HG02973 (cell line): ENCODE data around the gene LHCGR.

Source experiments
- ATAC-seq: cut with Tn5 transposase; IDR thresholded peaks from one replicate; pipeline ENCODE4 v1.9.1; 2021; ENCODE audit warnings: moderate library complexity; ENCODE audit not compliant: unreplicated experiment

The LHCGR gene

DNA sequence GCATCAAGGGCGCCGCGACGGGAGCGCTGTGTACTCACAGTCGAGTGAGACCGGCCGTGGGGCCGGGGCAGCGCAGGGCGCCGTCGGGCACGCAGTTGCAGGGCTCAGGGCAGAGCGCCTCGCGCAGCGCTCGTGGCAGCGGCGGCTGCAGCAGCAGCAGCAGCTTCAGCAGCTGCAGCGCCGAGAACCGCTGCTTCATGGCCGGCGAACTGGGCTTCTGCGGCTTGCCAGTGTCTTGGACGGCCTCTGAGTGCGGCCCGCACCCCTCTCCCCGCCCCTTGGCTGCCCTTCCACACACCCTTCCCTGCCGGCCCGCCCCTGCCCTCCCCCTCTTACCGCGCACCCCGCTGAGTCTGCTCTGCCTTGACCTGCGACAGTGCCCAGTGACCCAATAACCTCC, at the start of gene LHCGR:
Gene LHCGR, minus strand, starts transcription at position 252 of the 400 bp plus-strand sequence. Its CDS starts 53 bp downstream, at position 199.
- no peak for ATAC-seq

DNA sequence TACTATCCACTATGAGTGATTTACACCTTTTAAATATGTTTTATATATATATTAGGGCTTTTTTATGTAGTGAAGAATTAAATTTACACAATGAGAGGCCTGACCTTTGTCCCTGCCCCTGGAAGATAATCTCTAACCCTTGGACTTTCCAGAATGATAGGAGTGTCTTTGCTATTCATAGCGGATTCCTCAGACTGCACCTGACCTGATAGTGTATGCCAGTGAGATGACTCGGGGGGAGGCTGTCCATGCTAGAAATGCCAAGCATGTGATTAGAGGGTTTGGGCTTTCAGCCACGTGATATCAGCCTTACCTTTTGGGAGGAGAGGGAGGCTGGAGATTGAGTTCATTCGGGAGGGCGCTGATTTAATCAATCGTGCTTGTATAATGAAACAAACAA, 44.1 kb upstream of the LHCGR start:
- no peak for ATAC-seq

DNA sequence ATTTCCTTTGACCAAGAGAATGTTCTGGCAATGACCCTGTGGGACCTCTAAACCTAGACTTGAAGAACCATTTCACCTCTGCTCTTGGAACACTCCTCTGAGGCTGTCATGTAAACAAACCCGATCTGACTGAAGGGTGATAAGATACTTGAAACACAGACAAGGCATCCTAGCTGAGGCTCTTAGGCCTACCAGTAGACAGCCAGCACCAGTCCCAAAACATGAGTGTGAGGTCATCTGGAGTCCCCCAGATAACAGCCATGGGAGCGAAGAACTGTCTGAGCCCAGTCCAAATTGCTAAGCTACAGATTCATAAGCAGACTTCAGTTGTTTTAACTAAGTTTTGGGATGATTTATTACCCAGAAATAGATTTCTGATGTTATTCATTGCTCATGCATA, 39.5 kb upstream of the LHCGR start:
- ATAC-seq: no peak

DNA sequence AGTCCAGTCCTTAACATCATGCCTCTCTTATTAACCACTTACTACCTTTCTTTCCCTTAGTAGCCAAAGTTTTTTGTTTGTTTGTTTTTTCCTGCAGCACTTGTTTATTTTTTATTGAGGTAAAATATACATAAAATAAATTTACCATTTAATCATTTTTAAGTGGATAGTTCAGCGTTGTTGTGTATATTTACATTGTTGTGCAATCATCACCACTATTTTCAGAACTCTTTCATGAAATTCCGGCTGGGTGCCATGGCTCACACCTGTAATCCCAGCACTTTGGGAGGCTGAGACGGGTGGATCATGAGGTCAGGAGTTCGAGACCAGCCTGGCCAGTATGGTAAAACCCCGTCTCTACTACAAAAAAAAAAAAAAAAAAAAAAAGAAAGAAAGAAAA, 38.1 kb upstream of the LHCGR start:
- ATAC-seq: no peak

DNA sequence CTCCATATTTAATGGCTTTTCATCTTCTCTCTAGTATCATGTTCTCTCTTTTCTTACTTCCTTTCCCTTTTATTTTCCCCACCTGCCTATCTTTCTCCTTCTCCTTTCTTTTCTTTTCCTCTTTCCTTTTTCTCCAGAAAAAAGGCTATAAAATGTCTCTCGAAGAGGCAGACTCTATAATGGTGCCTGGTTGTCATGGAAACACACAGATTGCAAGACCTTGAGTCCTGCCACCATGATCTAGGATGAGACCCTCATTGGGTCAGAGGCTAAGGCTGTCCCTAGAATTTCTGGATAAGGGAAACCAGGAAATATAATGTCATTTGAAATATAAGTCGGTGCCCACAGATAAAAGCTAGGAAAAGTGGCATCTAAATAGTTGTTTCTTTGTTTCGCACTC, 36.5 kb upstream of the LHCGR start:
- ATAC-seq: no peak

DNA sequence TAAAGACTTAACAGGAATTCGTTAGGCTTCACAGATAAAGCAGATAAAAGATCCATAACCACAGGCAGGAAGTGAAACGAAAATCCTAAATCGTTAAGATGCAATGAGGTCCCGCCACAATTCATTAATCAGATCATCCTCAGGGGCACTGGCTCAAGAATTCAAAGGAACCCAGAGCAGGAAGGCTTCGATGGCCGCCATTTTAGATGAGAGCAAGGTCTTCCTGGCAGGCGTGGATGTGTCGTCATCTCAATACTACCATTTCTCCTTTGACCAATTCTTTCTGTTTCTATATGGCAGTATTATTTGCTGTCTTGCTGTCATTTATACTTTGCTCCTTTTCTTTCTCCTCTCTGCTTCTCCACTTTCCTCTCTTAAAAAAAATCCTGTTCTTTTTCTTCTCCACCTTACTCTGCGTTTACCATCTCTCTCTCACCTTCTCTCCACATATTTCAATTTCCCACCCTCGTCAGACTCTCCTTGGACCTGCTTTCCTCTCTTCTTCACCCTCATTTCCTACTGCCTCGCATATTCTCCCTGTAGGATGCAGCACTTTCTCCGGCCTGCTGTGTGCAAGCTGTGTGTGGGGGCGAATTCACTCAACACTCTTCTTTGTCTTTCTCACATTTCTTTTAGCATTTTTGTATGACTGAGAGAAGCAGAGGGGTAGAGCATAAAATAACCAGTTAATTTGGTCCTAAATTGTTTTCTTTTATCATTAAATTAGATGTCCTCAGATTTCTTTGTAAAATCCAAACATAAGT, 35.1 kb upstream of the LHCGR start:
- ATAC-seq: no peak

DNA sequence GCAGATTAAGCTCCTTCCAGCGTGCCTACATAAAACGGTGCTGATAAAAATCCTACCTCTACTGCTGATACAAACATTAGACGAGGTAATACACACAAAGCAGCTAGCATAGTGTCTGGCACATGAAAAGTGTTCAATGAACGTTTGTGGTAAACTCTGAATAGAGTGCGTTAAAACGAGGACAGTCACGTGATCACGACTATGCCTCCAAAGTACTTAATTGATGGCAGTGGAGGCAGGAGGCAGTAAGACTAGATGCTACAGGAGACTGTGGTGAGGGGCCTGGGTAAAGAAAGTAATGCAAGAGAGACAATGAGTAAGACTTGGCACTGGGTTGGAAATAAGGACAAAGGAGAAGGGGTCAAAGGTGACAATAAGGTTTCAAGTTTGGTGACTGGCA, 32.1 kb upstream of the LHCGR start:
- no peak for ATAC-seq

DNA sequence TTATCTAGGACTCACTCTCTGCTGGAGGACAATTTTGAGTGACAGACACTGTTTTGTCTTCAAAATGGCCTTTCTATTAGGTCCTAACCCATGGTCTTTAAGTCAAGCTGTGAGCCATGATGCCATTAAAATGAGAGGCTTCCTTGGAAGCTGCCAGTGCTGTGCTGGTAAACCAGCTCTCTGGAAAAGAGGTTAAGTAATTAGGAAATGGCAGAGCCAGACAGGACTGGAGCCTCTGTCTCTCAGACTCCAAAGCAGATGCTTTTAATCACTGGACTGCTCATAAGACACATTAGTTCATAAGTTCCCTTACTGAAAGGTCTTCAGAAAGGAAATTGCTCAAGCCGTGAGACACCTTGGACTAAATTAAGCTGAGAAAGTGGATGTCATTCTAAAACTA, 25.8 kb upstream of the LHCGR start:
- ATAC-seq: no peak

DNA sequence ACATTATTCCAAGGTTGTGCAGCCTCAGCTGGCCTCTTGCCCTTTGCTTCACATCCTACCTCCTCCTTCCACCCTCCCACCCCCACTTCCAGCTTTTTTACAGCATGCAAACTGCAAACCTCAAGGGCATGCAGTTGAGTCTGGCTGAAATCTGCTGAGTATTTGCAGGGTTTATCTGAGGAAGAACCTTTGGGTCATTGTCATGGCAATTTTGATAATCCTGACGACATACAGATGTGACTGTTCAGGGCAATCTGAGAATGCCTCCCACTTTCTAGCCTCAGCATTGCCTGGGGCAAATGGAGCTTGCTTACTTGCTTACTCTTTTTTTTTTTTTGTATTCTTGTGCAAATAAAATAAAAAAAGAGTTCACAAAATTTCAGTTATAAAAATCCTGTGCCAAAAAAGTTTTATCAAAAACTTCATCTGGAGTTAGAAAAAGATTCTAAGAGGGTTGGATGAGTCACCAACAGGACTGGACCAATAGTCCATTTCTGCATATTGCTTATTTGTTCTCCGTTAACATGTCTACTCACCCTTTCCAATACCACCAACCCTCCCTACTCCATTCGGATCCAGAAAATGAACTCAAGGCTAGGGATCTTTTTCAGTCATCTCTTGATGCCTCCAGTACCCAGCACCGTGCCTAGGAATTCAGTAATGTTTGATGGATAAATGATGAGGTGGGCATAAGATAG, 23.6 kb upstream of the LHCGR start:
- no peak for ATAC-seq

DNA sequence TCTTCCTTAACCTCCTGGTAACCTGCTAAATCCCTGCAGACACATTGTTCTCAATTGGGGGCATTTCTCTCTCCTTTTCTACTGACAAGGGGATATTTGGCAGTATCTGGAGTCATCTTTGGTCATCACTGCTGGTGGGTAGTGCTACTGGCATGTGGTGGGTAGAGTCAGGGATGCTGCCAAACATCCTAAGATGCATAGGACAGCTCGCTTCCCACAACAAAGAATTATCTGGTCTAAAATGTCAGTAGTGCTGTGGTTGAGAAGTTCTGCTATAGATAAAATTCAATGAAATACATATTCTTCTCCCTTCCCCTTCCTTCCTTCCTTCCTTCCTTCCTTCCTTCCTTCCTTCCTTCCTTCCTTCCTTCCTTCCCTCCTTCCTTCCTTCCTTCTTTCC, 18.7 kb upstream of the LHCGR start:
- no peak for ATAC-seq

DNA sequence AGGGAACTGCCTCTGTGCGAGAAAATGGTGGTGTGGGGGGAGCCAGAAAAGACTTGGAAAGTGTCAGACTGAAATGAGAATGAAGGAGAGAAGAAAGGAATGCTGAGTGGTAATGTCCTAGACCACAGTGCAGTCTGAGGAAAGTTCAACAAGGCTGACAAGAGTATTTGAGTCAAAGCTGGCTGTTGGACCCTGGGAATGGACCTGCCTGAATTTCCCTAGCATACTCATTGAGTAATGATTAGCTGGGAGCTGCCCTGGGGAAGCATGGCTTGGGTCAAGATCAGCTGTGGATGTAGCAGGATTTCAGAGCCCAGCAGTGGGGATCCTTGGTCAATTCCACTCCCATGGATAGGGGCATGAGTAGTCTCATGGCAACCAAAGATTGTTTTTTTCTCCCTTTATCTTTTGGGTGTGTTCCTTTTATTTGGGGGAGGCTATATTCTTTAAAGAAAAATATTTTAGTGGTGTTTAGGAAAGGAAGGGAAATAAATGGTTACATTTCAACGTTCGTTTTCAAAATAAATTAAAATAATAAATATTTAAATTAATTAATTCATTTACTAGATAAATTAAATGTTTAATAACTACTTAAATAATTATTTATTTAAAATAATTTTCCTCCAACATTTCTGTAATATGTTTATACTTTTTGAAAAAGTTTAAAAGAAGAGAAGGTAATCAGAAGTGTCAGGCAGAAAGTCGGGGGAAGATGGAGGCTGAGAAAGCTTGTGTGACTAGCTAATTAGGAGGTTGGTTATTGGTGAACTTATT, 15.9 kb upstream of the LHCGR start:
- no peak for ATAC-seq

DNA sequence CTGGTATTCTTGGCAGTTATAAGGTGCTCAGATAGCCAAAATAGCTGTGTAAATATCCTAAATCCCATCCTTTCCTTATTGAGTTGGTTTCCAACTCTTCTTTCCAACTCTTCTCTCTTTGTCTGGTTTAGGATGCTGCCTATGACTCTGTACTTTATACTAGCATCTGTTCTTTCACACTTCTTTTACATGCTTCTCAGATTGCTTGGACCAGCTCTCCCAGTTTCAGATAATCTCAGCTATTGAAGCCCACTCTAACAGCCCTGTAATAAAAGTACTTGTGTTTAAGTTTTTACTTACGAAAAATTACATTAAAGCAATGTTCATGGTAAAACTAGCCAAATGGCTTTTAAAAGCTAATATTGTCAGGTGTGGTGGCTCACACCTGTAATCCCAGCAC, 14.7 kb upstream of the LHCGR start:
- ATAC-seq: no peak

DNA sequence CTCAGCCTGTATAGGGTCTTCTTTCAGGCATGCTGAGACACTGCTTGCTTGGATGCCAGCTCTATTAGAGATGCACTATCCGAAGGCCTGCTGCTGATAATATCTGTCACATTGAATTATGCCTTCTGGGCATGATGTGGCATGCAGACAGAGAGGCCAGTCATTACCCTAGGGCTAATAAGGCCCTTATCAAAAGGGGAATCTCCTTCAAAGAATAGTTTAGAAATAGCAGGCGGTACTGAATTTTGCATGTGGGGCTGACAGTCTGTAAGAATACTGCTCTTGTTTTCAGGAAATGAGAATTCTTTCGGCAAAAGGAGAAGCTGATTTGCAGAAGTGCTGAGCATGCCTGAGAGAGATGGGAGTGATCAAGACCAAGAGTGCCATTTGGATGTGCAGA, 13.1 kb upstream of the LHCGR start:
- no peak for ATAC-seq

DNA sequence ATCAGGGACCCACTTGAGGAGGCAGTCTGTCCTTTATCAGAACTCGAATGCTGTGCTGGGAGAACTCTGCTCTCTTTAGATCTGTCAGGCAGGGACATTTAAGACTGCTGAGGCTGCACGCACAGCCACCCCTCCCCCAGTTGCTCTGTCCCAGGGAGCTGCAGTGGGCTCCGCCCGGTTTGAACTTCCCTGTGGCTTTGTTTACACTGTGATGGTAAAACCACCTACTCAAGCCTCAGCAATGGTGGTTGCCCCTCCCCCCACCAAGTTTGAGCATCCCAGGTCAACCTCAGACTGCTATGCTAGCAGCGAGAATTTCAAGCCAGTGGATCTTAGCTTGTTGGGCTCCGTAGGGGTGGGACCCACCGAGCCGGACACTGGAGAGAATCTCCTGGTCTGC, 11.8 kb upstream of the LHCGR start:
- ATAC-seq: no peak

DNA sequence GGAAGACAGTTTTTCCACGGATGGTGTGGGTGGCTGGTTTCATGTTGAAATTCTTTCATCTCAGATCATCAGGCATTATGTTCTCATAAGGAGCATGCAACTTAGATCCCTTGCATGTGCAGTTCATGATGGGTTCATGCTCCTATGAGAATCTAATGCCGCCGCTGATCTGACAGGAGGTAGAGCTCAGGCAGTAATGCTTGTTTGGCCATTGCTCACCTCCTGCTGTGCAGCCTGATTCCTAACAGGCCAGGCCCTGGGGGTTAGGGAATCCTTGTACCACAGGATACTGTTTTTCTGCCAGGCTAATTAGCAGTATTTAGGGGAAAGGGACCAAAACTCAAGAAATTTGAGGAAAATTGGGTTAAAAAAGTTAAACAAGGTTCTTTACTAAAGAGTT, 5.3 kb upstream of the LHCGR start:
- no peak for ATAC-seq

DNA sequence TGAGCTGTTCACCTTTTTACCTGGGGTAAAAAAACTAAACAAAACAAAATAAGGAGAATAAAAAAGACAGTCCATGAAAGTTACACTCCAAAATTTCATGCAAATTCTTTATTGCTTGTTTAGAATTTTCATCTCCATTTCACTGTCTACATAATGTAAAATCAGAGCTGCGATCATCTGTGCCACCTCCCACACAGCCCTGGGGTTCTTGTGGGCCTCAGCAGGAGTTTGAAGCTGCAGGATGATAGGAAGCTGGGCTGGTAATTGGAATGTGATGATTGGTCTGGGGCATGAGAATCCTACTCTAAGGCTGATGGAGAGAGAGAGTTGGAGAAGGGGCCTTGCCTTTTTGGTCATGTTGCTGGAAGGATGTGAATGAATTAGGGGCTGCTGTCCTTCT, 4.2 kb upstream of the LHCGR start:
- ATAC-seq: no peak

DNA sequence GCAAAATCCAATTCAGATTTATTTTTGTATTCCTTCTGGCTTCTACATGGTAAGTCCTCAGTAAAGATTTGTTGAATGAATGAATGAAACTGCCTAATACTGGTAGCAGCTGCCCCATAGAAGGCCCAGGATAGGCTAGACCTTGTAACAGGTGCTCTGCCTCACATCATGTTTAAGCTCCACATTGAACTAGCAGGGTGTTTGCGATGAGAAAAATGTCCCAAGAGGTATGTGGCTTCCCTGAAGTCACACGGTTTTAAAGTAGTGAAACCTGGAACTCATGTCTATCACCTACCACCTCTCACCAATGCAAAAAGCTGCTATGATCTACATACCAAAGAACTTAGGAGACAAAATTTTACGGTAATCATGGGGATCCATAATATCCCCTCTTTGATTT, 765 bp upstream of the LHCGR start:
- no peak for ATAC-seq

DNA sequence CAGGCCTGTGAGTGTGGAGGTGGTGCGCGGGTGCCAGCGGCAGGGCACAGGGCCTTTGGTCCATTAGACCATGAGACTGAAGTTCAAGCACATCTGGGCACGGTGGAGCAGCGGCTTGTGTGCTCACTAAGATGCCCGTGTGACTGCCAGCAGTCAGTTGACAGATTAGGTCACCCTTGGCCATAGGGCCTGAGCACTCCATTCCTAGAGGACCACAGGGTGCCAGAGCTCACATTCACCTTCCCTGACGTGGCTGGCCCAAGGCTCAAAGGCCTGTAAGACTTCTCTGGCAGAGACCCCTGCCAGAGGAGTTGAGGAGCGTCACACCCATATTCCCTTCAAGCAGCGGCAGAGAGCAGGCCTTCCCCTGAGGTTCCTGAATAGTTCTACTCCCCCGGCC, 650 bp downstream of the LHCGR start:
- ATAC-seq: no peak

DNA sequence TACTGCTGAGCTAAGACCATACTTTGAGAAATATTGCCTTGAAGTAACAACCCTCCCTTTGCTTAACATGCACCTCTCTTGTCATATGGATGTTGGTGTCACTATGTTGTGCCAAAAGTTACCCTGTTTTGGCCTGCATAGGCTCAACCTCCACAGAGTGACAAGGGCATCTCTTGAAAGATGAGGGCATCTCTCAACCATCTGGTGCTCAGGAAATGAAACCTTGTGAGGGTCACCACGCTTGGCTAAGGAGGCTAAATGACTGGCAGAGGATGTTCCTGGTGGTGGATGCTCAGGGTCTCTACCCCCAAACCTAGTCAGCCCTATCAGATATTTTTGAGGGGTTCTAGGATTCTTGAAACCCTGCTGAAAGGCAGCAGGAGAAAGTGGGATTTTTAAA, 2.3 kb downstream of the LHCGR start:
- ATAC-seq: no peak

DNA sequence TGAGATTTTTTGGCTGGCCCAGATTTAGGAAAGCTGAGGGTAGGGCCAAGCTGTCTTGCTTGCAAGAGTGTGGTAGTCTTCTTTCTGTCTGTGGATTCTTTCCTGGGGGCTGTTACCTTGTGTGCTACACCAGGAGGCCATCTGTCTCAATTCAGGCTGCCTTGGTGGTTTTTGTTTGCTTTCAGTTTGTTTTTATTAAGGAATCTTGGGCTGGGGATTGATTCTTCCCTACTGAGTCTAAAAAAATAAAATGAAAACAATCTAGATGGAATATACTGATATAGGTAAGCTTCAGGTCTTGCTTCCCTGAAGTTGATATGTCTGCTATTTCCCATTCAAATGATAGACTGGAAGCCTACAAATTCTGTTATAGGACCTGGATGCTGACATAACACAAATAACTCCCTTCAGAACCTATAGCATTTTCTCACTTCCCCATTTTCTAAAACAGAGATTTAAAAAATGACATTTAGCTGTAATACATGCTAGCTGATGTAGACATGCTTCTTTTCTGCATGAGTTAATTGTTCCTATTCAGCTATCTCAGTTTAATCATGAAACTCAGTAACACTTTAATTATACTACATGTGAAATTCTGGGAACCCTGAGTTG, 5.3 kb downstream of the LHCGR start:
- ATAC-seq: peak; percentile 70

DNA sequence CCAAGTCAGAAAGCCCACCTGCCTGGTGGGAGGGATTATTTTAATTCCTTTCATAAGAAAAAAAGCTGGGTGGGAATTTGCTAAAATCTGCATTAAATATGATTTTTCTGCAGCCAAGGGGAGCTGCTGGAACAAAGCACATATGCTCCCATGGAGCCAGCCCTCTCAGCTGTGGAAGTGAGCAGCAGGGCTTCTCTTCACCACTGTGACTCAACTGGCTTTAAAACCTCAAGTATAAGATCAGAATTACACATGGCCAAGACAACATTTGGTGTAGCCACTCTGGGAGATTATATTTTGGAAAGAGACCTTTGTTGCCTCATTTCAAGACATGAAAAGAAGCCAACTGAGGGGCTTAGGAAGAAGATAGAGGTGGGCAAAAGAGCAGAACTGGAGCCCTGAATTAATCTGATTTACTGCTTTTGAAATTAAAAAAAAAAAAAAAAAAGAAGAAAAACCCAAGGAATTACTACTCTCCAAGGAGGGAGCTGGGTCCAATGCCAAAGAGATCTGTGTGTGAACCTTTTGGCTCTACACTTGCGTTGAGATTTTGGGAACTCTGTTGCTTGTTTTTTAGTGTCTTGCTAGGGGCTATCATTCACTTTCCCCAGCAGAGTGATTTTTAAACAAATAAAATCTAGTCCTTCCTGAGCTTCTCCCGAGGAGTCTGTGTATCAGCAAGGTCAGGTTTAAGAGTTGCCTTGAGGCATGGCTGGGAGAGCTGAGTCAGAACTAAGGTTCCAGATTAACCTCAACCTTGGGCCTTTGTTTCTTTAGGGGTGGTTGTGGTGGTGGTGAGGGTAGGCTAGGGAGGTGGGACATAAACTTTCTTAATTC, 6.0 kb downstream of the LHCGR start:
- peak; percentile 52 for ATAC-seq
